Cardiac septum (tissue), 1 donor: ENCODE results near the gene RAB3GAP1. TPM values are rescaled to one million over a fixed set of nuclear protein-coding genes. Genes with fewer than 3 reads are reported as not detected.

Experiments used
- DNase-seq: peaks from one replicate; pipeline ENCODE4 v3.0.0-alpha.2; 2020; ENCODE audit warnings: low spot score
- intact Hi-C: fragments of 100-400 bp; cut with DNase I; formaldehyde crosslinking; loops from one replicate; pipeline ENCODE4 v1.14.0; 2022
- total RNA-seq: library from RNA; stranded (reverse); fragmentation: NEBNext Ultra II Directional; extraction: Animal tissue kit (Norgen Biotek cat#: 25700); gene quantifications from one replicate; pipeline ENCODE4 v1.2.1, GENCODE V29; 2021
- donor health status: DM: no; HTN: no; CAD: no.

The RAB3GAP1 gene
- total RNA-seq, 1 donor from 2014 or later: 47.8 TPM

GRCh38 chr2:135186054-135186453 is 134.0 kb downstream of the RAB3GAP1 start:
- DNase-seq: no peak
- intact Hi-C loops: no loop called here

GRCh38 chr2:135187270-135187669 is 135.2 kb downstream of the RAB3GAP1 start:
- intact Hi-C loops: no loop called here
- no peak for DNase-seq

- DNase-seq: no peak
- intact Hi-C loops: no loop called here
Observed at GRCh38 chr2:135189148-135189547, 137.1 kb downstream of the RAB3GAP1 start.

- no peak for DNase-seq
- intact Hi-C loops: no loop called here
Observed at GRCh38 chr2:135190799-135191198, 138.7 kb downstream of the RAB3GAP1 start.

GRCh38 chr2:135198481-135198880 is 146.4 kb downstream of the RAB3GAP1 start:
- intact Hi-C loops: no loop called here
- no peak for DNase-seq

- intact Hi-C loops: no loop called here
- DNase-seq: no peak
Observed at GRCh38 chr2:135202751-135203150, 150.7 kb downstream of the RAB3GAP1 start.

- DNase-seq: no peak
- intact Hi-C loops: no loop called here
Observed at GRCh38 chr2:135203944-135204343, 151.9 kb downstream of the RAB3GAP1 start.

GRCh38 chr2:135208016-135208415 is 155.9 kb downstream of the RAB3GAP1 start:
- intact Hi-C loops: no loop called here
- DNase-seq: no peak

- DNase-seq: no peak
- intact Hi-C loops: no loop called here
Observed at GRCh38 chr2:135212757-135213156, 160.7 kb downstream of the RAB3GAP1 start.

- intact Hi-C loops: no loop called here
Observed at GRCh38 chr2:135218426-135218825, 166.3 kb downstream of the RAB3GAP1 start.

GRCh38 chr2:135219226-135219625 is 167.1 kb downstream of the RAB3GAP1 start:
- DNase-seq: no peak
- intact Hi-C loops: no loop called here

More at GRCh38 chr2:135218426-135218825, 166.3 kb downstream of the RAB3GAP1 start:
- no peak for DNase-seq

Other genes with a start within 250 kb of the RAB3GAP1 start
- not detected for gene ACMSD, start 213.7 kb upstream of the RAB3GAP1 start, total RNA-seq
- 24.1 TPM for gene CCNT2, start 133.5 kb upstream of the RAB3GAP1 start, total RNA-seq
- not detected for gene MAP3K19, start 4.8 kb upstream of the RAB3GAP1 start, total RNA-seq